ENCODE measurements around the gene MACROD1. TPM values are rescaled to one million over a fixed set of nuclear protein-coding genes. Genes with fewer than 3 reads are reported as not detected.

Gene MACROD1
- total and polyA plus RNA-seq, 7 donors, result 147 to 281 (median 180) TPM

- TF ChIP-seq CTCF (IDR thresholded peaks at IDR 0.05), result no peak
- Histone ChIP-seq H3K4me1 (peaks cover 30% of the 10 kb centered on the region), H3K36me3 (ENCODE audit: insufficient read depth in 1 of 2, low read depth in 1 of 2) (no peaks in the 10 kb centered on the region), H3K9me3 (no peaks in the 10 kb centered on the region), H3K27ac (no peak overlapping the region), H3K4me3 (no peak overlapping the region), H3K27me3 (ENCODE audit: insufficient read depth in 3 of 3, low read length in 2 of 3) (no peaks in the 10 kb centered on the region)
- no peak for ATAC-seq
- WGBS, 3 donors, result 89 to 97% (median 95%) methylated on average over 8 of the region's 8 CpGs
- DNase-seq, result no peak
- intact Hi-C loops (cut with DNase I), result no loop called here
These were observed 36.5 kb downstream of the MACROD1 start for GRCh38 chr11:64129403-64129802.

- 85 to 89% (median 87%) methylated on average over 14 to 15 of the region's 15 CpGs for WGBS, 3 donors
- intact Hi-C loops (cut with DNase I), result no loop called here
- H3K4me3 ChIP-seq, result no peak overlapping the region
- no peaks in the 10 kb centered on the region for H3K36me3 ChIP-seq (ENCODE audit: insufficient read depth in 1 of 2, low read depth in 1 of 2)
- no peak for DNase-seq
- ATAC-seq, result no peak
- no peak for TF ChIP-seq CTCF (IDR thresholded peaks at IDR 0.05)
- no peaks in the 10 kb centered on the region for H3K27me3 ChIP-seq (ENCODE audit: insufficient read depth in 3 of 3, low read length in 2 of 3)
- no peak overlapping the region for H3K27ac ChIP-seq
- no peaks in the 10 kb centered on the region for H3K9me3 ChIP-seq
- peaks cover 31% of the 10 kb centered on the region for H3K4me1 ChIP-seq
These were observed 37.5 kb downstream of the MACROD1 start for GRCh38 chr11:64128255-64129006.

- intact Hi-C loops (cut with DNase I), result no loop called here
- no peaks in the 10 kb centered on the region for H3K27me3 ChIP-seq (ENCODE audit: insufficient read depth in 3 of 3, low read length in 2 of 3)
- DNase-seq, result no peak
- peaks cover 31% of the 10 kb centered on the region for H3K4me1 ChIP-seq
- H3K9me3 ChIP-seq, result no peaks in the 10 kb centered on the region
- ATAC-seq, result no peak
- H3K27ac ChIP-seq, result no peak overlapping the region
- WGBS, 3 donors, result 81 to 84% (median 83%) methylated on average over 24 of the region's 24 CpGs
- H3K36me3 ChIP-seq (ENCODE audit: insufficient read depth in 1 of 2, low read depth in 1 of 2), result no peaks in the 10 kb centered on the region
- H3K4me3 ChIP-seq, result no peak overlapping the region
- no peak for TF ChIP-seq CTCF (IDR thresholded peaks at IDR 0.05)
These were observed 38.4 kb downstream of the MACROD1 start for GRCh38 chr11:64127267-64128072.

- intact Hi-C loops (cut with DNase I), result no loop called here
- Histone ChIP-seq H3K36me3 (ENCODE audit: insufficient read depth in 1 of 2, low read depth in 1 of 2) (no peaks in the 10 kb centered on the region), H3K4me1 (peaks cover 33% of the 10 kb centered on the region), H3K27me3 (ENCODE audit: insufficient read depth in 3 of 3, low read length in 2 of 3) (no peaks in the 10 kb centered on the region), H3K9me3 (no peaks in the 10 kb centered on the region), H3K27ac (no peak overlapping the region), H3K4me3 (no peak overlapping the region)
- no peak for DNase-seq
- 64 to 84% (median 74%) methylated on average over 17 of the region's 17 CpGs for WGBS, 3 donors
- ATAC-seq, result no peak
- no peak for TF ChIP-seq CTCF (IDR thresholded peaks at IDR 0.05)
These were observed 39.1 kb downstream of the MACROD1 start for GRCh38 chr11:64126796-64127195.

Measured in psoas muscle (tissue), 8 donors.